Measurements from ENCODE around the gene PLA2G15. TPM values are rescaled to one million over a fixed set of nuclear protein-coding genes. Genes with fewer than 3 reads are reported as not detected.

PLA2G15 gene
- total RNA-seq, 1 experiment from 2014 or later = 10.2 TPM

DNA sequence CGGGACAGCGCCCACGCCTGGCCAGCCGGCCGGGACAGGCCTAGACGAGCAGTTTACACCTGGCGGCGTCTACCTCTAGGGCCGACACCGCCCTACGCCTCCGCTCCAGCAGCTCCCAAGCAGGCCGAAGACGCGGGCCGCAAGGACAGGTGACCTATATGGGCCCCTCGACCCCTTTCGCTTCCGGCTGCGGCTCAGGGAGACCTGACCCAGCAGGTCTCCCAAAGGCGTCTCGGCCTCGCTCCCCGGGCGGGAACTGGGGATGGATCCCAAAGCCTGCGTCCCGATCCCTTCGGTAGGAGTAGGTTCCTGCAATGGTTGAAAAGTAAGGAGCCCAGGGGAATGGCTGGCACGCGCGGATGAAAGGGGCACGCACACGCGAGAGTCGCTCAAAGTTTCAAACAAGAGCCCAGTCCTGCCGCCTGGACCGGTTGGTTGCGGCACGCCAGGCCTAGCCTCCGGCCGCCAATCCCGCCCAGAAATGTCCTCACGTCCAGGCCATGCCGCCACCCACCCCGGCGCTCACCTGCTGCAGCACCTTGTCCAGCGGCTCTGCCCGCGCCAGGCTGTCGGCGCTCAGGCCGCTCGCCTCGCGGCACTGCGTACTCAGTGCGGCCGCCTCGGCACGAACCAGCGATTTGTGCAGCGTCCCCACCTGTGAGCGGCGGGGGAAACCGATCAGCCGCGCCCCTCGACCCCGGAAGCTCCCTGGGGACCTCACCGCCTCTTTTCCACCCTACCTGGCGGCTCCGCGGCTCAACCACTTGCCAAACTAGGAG, 9.9 kb upstream of the PLA2G15 start (continued):
- peak; percentile 62; the same call in 1 of the 2 replicates for TF ChIP-seq MYBL2 (CRISPR knock-in tag; IDR thresholded peaks at IDR 0.05)
- TF ChIP-seq, protein P1, sequence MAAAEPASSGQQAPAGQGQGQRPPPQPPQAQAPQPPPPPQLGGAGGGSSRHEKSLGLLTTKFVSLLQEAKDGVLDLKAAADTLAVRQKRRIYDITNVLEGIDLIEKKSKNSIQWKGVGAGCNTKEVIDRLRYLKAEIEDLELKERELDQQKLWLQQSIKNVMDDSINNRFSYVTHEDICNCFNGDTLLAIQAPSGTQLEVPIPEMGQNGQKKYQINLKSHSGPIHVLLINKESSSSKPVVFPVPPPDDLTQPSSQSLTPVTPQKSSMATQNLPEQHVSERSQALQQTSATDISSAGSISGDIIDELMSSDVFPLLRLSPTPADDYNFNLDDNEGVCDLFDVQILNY (CRISPR knock-in tag; IDR thresholded peaks at IDR 0.05) = peak; percentile 54; the same call in 1 of the 2 replicates
- no peak for TF ChIP-seq CREM (CRISPR knock-in tag; IDR thresholded peaks at IDR 0.05)
- TF ChIP-seq KAT7 (CRISPR knock-in tag; IDR thresholded peaks at IDR 0.05; ENCODE audit: borderline replicate concordance) = peak; percentile 77; the same call in 1 of the 2 replicates
- TF ChIP-seq, protein P2, sequence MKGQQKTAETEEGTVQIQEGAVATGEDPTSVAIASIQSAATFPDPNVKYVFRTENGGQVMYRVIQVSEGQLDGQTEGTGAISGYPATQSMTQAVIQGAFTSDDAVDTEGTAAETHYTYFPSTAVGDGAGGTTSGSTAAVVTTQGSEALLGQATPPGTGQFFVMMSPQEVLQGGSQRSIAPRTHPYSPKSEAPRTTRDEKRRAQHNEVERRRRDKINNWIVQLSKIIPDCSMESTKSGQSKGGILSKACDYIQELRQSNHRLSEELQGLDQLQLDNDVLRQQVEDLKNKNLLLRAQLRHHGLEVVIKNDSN (CRISPR knock-in tag; IDR thresholded peaks at IDR 0.05) = no peak
- 0 out of 2 replicates have a peak, but pooled peaks have one; percentile 70 for TF ChIP-seq SMAD4 (CRISPR knock-in tag; IDR thresholded peaks at IDR 0.05)
- TF ChIP-seq, protein P3, sequence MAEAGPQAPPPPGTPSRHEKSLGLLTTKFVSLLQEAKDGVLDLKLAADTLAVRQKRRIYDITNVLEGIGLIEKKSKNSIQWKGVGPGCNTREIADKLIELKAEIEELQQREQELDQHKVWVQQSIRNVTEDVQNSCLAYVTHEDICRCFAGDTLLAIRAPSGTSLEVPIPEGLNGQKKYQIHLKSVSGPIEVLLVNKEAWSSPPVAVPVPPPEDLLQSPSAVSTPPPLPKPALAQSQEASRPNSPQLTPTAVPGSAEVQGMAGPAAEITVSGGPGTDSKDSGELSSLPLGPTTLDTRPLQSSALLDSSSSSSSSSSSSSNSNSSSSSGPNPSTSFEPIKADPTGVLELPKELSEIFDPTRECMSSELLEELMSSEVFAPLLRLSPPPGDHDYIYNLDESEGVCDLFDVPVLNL (CRISPR knock-in tag; IDR thresholded peaks at IDR 0.05; ENCODE audit: borderline replicate concordance, low read depth) = 0 out of 2 replicates have a peak, but pooled peaks have one; percentile 31
- no peak for TF ChIP-seq NFATC4 (CRISPR knock-in tag; IDR thresholded peaks at IDR 0.05)
- 0 out of 2 replicates have a peak, but pooled peaks have one; percentile 22 for TF ChIP-seq GABPB1 (CRISPR knock-in tag; IDR thresholded peaks at IDR 0.05)
- TF ChIP-seq FOXJ3 (CRISPR knock-in tag; IDR thresholded peaks at IDR 0.05; ENCODE audit: borderline replicate concordance) = no peak
- TF ChIP-seq GTF2I (CRISPR knock-in tag; conservative IDR thresholded peaks at IDR 0.05) = no peak
- 0 out of 2 replicates have a peak, but pooled peaks have one; percentile 21 for TF ChIP-seq RELA (CRISPR knock-in tag; IDR thresholded peaks at IDR 0.05; ENCODE audit: borderline replicate concordance)
- no peak for TF ChIP-seq TEAD1 (CRISPR knock-in tag; IDR thresholded peaks at IDR 0.05)
- no peak for TF ChIP-seq ZNF138 (CRISPR knock-in tag; conservative IDR thresholded peaks at IDR 0.05)
- TF ChIP-seq, protein P4, sequence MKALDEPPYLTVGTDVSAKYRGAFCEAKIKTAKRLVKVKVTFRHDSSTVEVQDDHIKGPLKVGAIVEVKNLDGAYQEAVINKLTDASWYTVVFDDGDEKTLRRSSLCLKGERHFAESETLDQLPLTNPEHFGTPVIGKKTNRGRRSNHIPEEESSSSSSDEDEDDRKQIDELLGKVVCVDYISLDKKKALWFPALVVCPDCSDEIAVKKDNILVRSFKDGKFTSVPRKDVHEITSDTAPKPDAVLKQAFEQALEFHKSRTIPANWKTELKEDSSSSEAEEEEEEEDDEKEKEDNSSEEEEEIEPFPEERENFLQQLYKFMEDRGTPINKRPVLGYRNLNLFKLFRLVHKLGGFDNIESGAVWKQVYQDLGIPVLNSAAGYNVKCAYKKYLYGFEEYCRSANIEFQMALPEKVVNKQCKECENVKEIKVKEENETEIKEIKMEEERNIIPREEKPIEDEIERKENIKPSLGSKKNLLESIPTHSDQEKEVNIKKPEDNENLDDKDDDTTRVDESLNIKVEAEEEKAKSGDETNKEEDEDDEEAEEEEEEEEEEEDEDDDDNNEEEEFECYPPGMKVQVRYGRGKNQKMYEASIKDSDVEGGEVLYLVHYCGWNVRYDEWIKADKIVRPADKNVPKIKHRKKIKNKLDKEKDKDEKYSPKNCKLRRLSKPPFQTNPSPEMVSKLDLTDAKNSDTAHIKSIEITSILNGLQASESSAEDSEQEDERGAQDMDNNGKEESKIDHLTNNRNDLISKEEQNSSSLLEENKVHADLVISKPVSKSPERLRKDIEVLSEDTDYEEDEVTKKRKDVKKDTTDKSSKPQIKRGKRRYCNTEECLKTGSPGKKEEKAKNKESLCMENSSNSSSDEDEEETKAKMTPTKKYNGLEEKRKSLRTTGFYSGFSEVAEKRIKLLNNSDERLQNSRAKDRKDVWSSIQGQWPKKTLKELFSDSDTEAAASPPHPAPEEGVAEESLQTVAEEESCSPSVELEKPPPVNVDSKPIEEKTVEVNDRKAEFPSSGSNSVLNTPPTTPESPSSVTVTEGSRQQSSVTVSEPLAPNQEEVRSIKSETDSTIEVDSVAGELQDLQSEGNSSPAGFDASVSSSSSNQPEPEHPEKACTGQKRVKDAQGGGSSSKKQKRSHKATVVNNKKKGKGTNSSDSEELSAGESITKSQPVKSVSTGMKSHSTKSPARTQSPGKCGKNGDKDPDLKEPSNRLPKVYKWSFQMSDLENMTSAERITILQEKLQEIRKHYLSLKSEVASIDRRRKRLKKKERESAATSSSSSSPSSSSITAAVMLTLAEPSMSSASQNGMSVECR (CRISPR knock-in tag; IDR thresholded peaks at IDR 0.05; ENCODE audit: borderline replicate concordance) = no peak; the same call in 1 of the 2 replicates

DNA sequence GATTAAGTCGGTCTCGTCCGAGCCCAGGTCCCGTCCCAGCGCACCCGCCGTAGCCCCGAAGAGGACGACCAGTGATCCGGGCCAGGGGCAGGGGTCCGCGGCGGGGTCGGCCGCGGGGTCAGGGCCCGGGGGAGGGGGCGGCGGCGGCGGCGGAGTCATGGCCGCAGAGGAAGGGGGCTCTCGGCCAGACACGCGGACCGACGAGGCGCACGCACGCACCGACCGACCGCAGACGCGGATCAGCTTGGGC, 9.4 kb upstream of the PLA2G15 start, which contains the start of gene ESRP2:
TSS of gene ESRP2 (minus strand) at position 241 of the 250 bp plus-strand sequence. CDS start at position 159, 82 bp downstream.
- TF ChIP-seq MYBL2 (CRISPR knock-in tag; IDR thresholded peaks at IDR 0.05) (no peak), ZNF232 (CRISPR knock-in tag; IDR thresholded peaks at IDR 0.05) (peak; percentile 60; the same call in 1 of the 2 replicates), FOXP1 (CRISPR knock-in tag; IDR thresholded peaks at IDR 0.05; ENCODE audit: borderline replicate concordance) (peak; percentile 29), NFATC4 (CRISPR knock-in tag; IDR thresholded peaks at IDR 0.05) (no peak), SMAD3 (CRISPR knock-in tag; IDR thresholded peaks at IDR 0.05; ENCODE audit: borderline replicate concordance) (peak; percentile 13; the same call in 1 of the 2 replicates)
- TF ChIP-seq, protein P5, sequence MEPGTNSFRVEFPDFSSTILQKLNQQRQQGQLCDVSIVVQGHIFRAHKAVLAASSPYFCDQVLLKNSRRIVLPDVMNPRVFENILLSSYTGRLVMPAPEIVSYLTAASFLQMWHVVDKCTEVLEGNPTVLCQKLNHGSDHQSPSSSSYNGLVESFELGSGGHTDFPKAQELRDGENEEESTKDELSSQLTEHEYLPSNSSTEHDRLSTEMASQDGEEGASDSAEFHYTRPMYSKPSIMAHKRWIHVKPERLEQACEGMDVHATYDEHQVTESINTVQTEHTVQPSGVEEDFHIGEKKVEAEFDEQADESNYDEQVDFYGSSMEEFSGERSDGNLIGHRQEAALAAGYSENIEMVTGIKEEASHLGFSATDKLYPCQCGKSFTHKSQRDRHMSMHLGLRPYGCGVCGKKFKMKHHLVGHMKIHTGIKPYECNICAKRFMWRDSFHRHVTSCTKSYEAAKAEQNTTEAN (CRISPR knock-in tag; IDR thresholded peaks at IDR 0.05) = 0 out of 2 replicates have a peak, but pooled peaks have one; percentile 32
- TF ChIP-seq, protein P1 (CRISPR knock-in tag; IDR thresholded peaks at IDR 0.05) = peak; percentile 34; the same call in 1 of the 2 replicates
- TF ChIP-seq, protein P6, sequence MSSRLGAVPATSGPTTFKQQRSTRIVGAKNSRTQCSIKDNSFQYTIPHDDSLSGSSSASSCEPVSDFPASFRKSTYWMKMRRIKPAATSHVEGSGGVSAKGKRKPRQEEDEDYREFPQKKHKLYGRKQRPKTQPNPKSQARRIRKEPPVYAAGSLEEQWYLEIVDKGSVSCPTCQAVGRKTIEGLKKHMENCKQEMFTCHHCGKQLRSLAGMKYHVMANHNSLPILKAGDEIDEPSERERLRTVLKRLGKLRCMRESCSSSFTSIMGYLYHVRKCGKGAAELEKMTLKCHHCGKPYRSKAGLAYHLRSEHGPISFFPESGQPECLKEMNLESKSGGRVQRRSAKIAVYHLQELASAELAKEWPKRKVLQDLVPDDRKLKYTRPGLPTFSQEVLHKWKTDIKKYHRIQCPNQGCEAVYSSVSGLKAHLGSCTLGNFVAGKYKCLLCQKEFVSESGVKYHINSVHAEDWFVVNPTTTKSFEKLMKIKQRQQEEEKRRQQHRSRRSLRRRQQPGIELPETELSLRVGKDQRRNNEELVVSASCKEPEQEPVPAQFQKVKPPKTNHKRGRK (CRISPR knock-in tag; IDR thresholded peaks at IDR 0.05; ENCODE audit: borderline replicate concordance) = no peak
- TF ChIP-seq, protein P7, sequence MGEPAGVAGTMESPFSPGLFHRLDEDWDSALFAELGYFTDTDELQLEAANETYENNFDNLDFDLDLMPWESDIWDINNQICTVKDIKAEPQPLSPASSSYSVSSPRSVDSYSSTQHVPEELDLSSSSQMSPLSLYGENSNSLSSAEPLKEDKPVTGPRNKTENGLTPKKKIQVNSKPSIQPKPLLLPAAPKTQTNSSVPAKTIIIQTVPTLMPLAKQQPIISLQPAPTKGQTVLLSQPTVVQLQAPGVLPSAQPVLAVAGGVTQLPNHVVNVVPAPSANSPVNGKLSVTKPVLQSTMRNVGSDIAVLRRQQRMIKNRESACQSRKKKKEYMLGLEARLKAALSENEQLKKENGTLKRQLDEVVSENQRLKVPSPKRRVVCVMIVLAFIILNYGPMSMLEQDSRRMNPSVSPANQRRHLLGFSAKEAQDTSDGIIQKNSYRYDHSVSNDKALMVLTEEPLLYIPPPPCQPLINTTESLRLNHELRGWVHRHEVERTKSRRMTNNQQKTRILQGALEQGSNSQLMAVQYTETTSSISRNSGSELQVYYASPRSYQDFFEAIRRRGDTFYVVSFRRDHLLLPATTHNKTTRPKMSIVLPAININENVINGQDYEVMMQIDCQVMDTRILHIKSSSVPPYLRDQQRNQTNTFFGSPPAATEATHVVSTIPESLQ (CRISPR knock-in tag; IDR thresholded peaks at IDR 0.05) = no peak
- peaks cover 14% of the 10 kb centered on the region for H3K27me3 Mint-ChIP-seq (ENCODE audit: low read depth)
- ATAC-seq (no peak), DNase-seq (ENCODE audit: low spot score) (no peak)
- H3K9me3 Mint-ChIP-seq = no peaks in the 10 kb centered on the region
- ChIA-PET CTCF (interaction anchor here (0.9 to 5.1 kb wide), 6 partner anchors 26 to 352 kb away, joined by 3 to 46 read pairs (median 11); partner anchors contain the start of genes NFATC3 and SLC7A6), POLR2A (interaction anchor here (0.8 to 4.2 kb wide), 4 partner anchors 18 to 151 kb away, joined by 3 to 39 read pairs (median 5); partner anchors contain the start of genes NFATC3, PRMT7 and SLC7A6OS)
- peak within 1 kb of the TSS; percentile 94 for H3K4me3 Mint-ChIP-seq
- H3K36me3 Mint-ChIP-seq = peaks cover 19% of the 10 kb centered on the region; the same call in 1 of the 2 replicates
- H3K4me1 Mint-ChIP-seq = peaks cover 24% of the 10 kb centered on the region
- peak within 1 kb of the TSS; percentile 98 for H3K27ac Mint-ChIP-seq

Data from WTC11 (cell line).